Endothelial cell (in vitro differentiated cells): Measurements from ENCODE around the gene GAR1. TPM values are rescaled to one million over a fixed set of nuclear protein-coding genes. Genes with fewer than 3 reads are reported as not detected.
A peak's percentile ranks its signal among the peaks of the same experiment; 100 is the strongest.

ENCODE experiments used
- DNase-seq: peaks from one replicate; pipeline ENCODE4 v3.0.0; 2021; ENCODE audit warnings: low spot score
- H3K27ac Mint-ChIP-seq: one replicate; pipeline ENCODE4 v1.8.0; 2021; ENCODE audit warnings: mixed read lengths, inconsistent platforms; ENCODE audit not compliant: unreplicated experiment
- H3K27me3 Mint-ChIP-seq: one replicate; pipeline ENCODE4 v1.8.0; 2021; ENCODE audit warnings: mild to moderate bottlenecking, moderate library complexity, mixed read lengths, inconsistent platforms; ENCODE audit not compliant: unreplicated experiment
- H3K36me3 Mint-ChIP-seq: one replicate; pipeline ENCODE4 v1.8.0; 2021; ENCODE audit warnings: mild to moderate bottlenecking, low read depth, mixed read lengths, inconsistent platforms; ENCODE audit not compliant: unreplicated experiment
- H3K4me1 Mint-ChIP-seq: one replicate; pipeline ENCODE4 v1.8.0; 2021; ENCODE audit warnings: mild to moderate bottlenecking, mixed read lengths, inconsistent platforms; ENCODE audit not compliant: unreplicated experiment
- H3K4me3 Mint-ChIP-seq: one replicate; pipeline ENCODE4 v1.8.0; 2021; ENCODE audit warnings: mild to moderate bottlenecking, mixed read lengths, inconsistent platforms; ENCODE audit not compliant: unreplicated experiment
- H3K9me3 Mint-ChIP-seq: one replicate; pipeline ENCODE4 v1.8.0; 2021; ENCODE audit warnings: mixed read lengths, inconsistent platforms; ENCODE audit not compliant: unreplicated experiment
- CTCF ChIP-seq: fragments of 200-600 bp; sonication (generic); IDR thresholded peaks from one replicate; pipeline ENCODE4 v1.5.0; 2021; ENCODE audit warnings: antibody characterized with exemption; ENCODE audit not compliant: unreplicated experiment
- total RNA-seq: library from RNA; stranded (reverse); fragmentation: NEBNext Ultra II Directional; extraction: Animal tissue kit (Norgen Biotek cat#: 25700); gene quantifications from one replicate; pipeline ENCODE4 v1.2.1, GENCODE V29; 2021; ENCODE audit not compliant: unreplicated experiment

The GAR1 gene
- total RNA-seq, 1 donor from 2014 or later, result 34.4 TPM

- no peak for DNase-seq
- peaks cover 1% of the 10 kb centered on the region for H3K27me3 Mint-ChIP-seq
- no peak overlapping the region for H3K4me3 Mint-ChIP-seq
- H3K4me1 Mint-ChIP-seq, result peaks cover 13% of the 10 kb centered on the region
- no peak for TF ChIP-seq CTCF
- no peaks in the 10 kb centered on the region for H3K36me3 Mint-ChIP-seq
- no peak overlapping the region for H3K27ac Mint-ChIP-seq
- no peaks in the 10 kb centered on the region for H3K9me3 Mint-ChIP-seq
These were observed 4.8 kb upstream of the GAR1 start for GRCh38 chr4:109810552-109811387.

- no peak for DNase-seq
- TF ChIP-seq CTCF, result no peak
- Mint-ChIP-seq H3K4me1 (peaks cover 18% of the 10 kb centered on the region), H3K4me3 (no peak overlapping the region), H3K36me3 (no peaks in the 10 kb centered on the region), H3K27ac (no peak overlapping the region), H3K27me3 (peaks cover 3% of the 10 kb centered on the region), H3K9me3 (no peaks in the 10 kb centered on the region)
These were observed 3.9 kb upstream of the GAR1 start for GRCh38 chr4:109811707-109812106.

- peaks cover 3% of the 10 kb centered on the region for H3K27me3 Mint-ChIP-seq
- no peak for TF ChIP-seq CTCF
- H3K4me1 Mint-ChIP-seq, result peaks cover 45% of the 10 kb centered on the region
- H3K4me3 Mint-ChIP-seq, result peak overlapping the region; percentile 99
- H3K27ac Mint-ChIP-seq, result peak overlapping the region; percentile 97
- H3K36me3 Mint-ChIP-seq, result peaks cover 13% of the 10 kb centered on the region
- H3K9me3 Mint-ChIP-seq, result no peaks in the 10 kb centered on the region
- peak; percentile 18 for DNase-seq
These were observed 500 bp downstream of the GAR1 start for GRCh38 chr4:109816082-109816442.

- TF ChIP-seq CTCF, result no peak
These were observed 1.3 kb downstream of the GAR1 start for GRCh38 chr4:109816894-109817293.

GRCh38 chr4:109818268-109818667 lies 2.7 kb downstream of the GAR1 start:
- H3K36me3 Mint-ChIP-seq, result peaks cover 23% of the 10 kb centered on the region
- TF ChIP-seq CTCF, result no peak
- H3K9me3 Mint-ChIP-seq, result no peaks in the 10 kb centered on the region
- no peak for DNase-seq
- H3K27me3 Mint-ChIP-seq, result peaks cover 6% of the 10 kb centered on the region
- H3K27ac Mint-ChIP-seq, result no peak overlapping the region
- H3K4me1 Mint-ChIP-seq, result peaks cover 45% of the 10 kb centered on the region
- no peak overlapping the region for H3K4me3 Mint-ChIP-seq

More at GRCh38 chr4:109816894-109817293, 1.3 kb downstream of the GAR1 start:
- Mint-ChIP-seq H3K9me3 (no peaks in the 10 kb centered on the region), H3K4me1 (peaks cover 45% of the 10 kb centered on the region), H3K36me3 (peaks cover 14% of the 10 kb centered on the region), H3K27me3 (peaks cover 3% of the 10 kb centered on the region), H3K4me3 (peak overlapping the region; percentile 99), H3K27ac (peak overlapping the region; percentile 57)
- no peak for DNase-seq
